ENCODE data around the gene CPT2.
A peak's percentile ranks its signal among the peaks of the same experiment; 100 is the strongest.

The CPT2 gene

DNA sequence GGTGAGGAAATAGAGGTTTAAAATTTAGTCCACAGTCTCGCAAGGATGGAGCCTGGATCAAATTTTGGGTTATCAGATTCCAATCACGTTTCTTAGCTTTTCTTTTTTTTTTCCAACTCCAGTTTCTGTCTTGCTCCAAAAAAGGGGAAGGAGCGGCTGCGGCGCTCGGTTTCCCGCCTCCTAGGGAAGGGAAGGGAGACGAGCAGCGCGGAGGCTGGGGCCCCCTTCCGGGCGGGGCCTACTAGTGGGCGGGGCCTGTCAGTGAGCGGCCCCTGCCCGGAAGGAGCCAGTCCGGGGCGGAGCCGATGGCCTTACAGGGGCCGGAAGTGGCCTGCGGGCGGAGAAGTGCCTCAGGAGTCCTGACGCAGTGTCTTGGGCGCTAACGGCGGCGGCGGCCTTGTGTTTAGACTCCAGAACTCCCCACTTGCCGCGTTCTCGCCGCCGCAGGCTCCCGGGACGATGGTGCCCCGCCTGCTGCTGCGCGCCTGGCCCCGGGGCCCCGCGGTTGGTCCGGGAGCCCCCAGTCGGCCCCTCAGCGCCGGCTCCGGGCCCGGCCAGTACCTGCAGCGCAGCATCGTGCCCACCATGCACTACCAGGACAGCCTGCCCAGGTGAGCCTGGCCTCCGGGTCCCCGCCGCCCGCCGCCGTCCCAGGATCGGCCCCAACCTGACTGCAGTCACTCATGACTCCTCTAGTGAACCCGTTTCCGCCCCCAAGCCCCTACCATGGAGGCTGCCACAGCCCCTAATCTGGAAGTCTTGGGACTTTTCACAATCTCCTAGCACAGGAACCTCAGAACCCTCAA is at the start of gene CPT2:
CPT2 (plus strand) TSS at position 340 of the 806 bp plus-strand sequence; CDS start at position 460, 120 bp downstream.
- peak; percentile 88 for DNase-seq (ENCODE audit: low read depth)

DNA sequence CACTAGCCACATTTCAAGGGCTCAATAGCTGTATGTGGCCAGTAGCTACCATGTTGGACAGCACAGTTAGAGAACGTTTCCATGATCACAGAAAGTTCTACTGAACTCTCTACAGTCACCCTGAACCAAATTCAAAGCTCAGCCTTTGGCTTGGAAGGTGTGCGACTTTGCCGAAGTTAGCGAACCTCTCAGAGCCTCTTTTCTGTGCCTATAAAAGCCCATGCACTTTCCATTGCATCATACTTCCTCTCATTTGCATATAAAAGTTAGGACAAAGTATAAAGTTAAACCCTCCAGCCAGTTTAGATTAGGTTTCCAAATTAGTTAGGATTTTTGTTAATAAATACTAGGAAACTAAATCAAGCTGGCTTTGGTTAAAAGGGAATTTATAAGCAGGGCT is 49.5 kb upstream of the CPT2 start:
- no peak for DNase-seq (ENCODE audit: low read depth)

DNA sequence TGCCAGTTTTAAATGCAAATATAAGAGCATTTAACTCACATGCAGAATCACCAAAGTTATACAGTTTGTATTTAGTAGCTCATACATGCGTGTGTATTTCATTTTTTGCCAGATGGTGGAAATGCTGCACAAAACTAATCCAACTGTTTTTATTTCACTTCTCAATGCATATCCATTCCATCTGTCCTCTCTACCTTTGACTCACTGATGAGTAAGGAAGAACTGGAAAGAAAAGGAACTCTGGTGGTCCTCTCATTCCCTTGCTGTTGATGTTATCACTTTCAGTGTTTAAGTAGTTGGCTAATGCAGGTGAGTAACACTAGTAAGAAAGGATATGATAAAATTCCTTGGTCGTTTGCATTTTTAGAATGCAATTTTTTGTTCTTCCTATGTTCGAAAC is 48.5 kb upstream of the CPT2 start:
- no peak for DNase-seq (ENCODE audit: low read depth)

DNA sequence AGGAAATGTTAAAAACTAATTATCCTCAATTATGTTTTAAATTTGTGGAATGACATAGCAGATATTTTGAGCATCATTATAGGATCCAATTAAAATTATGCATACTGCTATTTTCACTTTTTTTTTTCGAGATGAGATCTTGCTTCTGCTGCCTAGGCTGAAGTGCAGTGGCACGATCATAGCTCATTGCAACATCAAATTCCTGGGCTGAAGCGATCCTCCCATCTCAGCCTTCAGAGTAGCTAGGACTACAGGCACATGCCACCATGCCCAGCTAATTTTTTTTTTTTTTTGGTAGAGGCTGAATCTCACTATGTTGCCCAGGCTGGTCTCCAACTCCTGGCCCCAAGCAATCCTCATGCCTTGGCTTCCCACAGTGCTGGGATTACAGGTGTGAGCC is 42.9 kb upstream of the CPT2 start:
- no peak for DNase-seq (ENCODE audit: low read depth)

DNA sequence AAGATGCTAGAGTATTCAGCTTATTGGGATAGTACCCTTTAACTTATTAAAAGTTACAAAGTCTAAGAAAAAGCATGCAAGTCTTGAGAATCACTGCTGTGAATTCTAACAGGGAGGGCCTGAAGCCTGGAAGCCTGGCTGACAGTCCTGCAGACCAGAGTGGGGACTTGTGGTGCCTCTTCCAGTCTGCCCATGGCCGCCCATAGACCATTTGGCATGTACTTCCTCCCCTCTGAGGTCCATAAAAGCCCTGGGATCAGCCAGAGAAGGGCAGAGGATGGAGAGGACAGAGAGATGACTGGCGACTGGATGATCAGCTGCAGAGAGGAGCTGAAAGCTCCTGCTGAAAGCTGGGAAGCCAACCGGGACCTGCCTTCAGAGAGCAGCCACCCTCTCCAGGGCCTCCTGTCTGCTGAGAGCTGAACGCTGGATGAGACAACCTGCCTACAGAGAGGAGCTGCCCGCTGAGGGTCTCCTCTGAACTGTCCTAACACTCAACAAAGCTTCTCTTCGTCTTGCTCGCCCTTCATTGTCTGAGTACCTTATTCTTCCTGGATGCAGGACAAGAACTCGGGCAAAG is 41.7 kb upstream of the CPT2 start:
- DNase-seq (ENCODE audit: low read depth), result no peak

DNA sequence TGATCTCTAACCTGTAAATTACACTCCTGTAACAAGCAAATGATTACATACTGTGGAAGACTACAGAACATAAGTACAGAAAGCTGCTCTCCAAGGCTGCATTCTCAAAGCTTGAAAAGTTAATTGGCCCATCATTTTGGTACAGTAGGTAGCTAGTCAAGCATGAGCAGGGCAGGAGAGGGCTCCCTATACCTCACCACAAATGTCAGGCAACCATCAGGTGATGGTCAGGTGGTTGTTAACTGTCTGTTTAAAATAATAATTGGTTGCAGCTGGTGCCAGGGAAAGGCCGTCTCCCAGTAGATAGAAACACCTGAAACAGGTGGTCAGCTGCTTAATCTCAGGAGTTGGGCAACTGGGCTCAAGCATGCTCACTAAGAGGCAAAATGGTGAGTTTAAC is 41.1 kb upstream of the CPT2 start:
- DNase-seq (ENCODE audit: low read depth), result no peak

DNA sequence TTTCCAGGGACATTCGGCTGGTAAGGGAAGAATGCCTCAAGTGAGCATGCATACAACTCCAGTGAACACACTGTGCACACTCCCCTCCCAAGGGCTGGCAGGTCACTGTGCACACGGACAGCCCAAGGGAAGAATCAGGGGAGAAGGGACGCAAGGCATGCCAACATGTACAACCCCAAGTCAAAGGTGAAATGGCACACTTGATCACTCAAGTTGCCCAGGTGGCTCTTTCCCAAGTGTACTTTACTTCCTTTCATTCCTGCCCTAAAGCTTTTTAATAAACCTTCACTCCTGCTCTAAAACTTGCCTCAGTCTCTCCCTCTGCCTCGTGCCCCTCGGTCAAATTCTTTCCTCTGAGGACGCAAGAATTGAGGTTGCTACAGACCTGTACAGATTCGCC is 40.7 kb upstream of the CPT2 start:
- no peak for DNase-seq (ENCODE audit: low read depth)

DNA sequence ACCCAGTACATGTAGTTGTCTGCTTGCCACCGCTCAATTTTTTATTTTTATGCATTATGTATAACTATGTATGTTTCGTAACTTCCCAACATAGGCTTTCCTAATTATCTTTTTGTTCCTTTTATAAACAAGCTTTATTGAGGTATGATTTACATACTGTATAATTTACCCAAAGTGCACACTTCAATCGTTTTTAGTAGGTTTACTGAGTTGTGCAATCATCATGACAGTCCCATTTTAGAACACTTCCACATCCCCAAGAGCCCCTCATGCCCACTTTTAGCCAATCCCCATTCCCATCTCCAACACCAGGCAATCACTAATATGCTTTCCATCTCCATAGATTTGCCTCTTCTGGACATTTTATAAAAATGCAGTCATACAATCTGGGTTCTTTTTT is 39.8 kb upstream of the CPT2 start:
- DNase-seq (ENCODE audit: low read depth), result no peak

DNA sequence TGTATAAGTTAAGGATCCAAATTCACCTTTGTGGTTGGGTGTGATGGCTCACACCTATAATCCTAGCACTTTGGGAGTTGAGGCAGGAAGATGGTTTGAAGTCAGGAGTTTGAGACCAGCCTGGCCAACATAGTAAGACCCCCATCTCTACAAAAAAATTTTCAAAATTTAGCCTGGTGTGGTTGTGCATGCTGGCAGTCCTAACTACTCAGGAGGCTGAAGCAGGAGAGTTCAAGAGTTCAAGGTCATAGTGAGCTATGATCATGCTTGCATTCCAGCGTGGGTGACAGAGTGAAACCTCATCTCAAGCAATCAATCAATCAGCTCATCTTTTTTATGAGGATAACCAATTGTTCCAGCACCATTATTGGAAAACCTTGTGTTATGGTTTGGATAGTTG is 37.7 kb upstream of the CPT2 start:
- DNase-seq (ENCODE audit: low read depth), result no peak

DNA sequence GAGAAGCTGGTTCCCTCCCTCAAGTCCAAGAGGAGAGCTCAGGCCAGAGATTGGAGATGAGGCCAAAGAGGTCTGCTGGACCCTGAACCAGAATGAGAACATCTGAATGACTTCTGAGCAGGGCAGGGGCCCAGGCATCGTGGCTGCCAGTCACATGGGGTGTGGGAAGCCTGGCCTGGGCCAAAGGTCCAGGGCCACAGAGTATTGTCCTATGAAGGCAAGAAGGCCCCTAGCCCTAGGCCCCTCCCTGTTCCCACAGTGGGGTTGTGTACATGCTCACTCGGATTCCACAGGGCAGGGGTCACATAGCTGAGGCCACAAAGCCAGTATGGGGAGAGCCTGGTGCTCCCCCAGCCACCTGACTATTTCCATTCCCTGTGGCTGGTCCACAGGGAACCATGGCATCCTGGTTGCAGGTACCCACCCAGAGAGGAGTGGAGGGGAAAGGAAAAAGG is 35.7 kb upstream of the CPT2 start:
- DNase-seq (ENCODE audit: low read depth), result no peak

DNA sequence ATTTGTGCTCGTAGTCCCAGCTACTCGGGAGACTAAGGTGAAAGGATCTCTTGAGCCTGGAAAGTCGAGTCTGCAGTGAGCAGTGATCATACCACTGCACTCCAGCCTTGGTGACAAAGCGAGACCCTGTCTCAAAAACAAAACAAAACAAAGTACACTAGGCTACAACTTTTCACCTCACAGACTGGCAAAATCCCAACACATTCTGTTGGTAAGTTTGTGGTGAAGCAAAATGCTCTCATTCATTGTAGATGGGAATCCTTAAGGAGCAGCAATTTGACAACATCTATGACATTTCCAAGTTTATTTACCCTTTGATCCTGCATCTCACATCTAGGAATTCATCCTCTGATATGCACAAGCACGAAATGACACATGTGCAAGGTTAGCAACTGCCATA is 34.0 kb upstream of the CPT2 start:
- no peak for DNase-seq (ENCODE audit: low read depth)

DNA sequence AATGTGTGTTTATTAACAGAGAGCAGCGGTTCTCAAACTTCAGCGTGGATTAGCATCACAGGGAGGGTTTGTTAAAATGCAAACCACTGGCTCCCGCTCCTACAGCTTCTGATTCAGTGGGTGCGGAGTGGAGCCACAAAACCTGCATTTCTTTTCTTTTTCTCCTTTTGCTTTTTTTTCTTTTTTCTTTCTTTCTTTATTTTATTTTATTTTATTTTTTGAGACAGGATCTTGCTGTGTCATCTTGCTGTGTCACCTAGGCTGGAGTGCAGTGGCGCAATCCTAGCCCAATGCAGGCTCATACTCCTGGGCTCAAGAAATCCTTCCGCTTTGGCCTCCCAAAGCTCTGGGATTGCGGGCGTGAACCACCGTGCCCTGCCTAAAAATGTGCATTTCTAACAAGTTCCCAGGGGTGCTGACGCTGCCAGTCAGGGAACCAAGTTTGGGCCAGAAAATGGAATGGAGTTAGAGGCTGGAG is 33.3 kb upstream of the CPT2 start:
- DNase-seq (ENCODE audit: low read depth), result no peak

DNA sequence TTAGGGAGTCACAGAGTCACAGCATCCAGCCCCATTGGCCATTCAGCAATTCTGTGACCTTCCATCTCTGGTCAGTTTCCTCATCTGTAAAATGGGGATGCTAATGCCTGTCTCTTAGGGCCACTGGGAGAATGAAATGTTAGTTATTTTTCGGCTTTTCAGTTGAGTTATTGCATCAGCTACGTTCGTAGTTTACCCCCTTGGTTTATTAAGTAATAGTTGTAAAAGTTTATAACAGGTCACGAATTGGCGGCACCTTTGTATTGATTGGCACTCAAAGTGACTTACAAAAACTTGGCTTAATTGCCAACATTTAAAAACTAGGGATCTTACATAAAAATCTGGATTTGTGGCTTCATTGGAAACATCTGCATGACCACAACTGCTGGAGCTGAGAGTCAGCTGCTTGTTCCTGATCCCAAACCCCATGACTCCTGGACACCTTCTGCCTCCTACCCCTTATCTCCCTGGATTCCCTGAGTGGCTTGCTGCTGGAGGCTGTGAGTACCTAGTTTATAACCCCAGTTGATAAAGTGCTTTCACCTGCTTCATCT is 31.1 kb upstream of the CPT2 start:
- DNase-seq (ENCODE audit: low read depth), result no peak

DNA sequence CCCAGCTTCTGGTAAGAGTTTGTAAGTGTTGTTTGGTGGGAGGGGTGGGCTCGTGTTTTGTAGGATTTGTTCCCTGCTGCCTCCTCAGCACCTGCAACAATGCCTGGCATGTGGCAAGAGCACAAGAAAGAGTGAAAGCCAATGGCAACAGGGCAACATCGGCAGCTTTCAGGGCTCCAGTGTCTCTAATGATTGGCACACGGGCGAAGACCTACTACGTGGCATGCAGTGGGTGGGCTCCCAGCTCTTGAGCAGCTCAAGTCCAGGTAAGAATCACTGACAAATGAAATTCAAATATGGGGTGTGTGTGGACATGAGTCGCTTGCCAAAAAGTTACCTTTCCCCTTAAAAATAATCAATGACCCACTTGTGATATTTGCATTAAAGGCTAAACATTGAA is 30.3 kb upstream of the CPT2 start:
- no peak for DNase-seq (ENCODE audit: low read depth)

DNA sequence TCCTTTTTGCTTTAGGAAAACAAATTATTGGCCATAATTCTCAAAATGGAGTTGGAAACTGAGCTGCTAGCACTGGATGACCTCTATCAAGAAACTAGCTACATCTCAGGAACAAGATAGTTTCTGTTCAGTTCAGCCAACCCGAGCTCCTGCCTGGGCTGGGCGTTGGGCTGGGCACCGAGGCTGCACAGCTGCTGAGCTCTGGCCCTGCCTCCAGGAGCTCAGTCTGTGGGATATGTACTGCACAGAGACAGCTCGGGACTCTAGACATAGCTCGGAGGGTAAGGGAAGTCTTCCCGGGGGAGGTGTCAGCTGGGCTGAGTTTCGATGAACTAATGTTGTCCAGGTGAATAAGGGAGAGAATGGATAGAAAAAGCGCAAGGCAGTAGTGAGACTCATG is 29.7 kb upstream of the CPT2 start:
- DNase-seq (ENCODE audit: low read depth), result no peak

DNA sequence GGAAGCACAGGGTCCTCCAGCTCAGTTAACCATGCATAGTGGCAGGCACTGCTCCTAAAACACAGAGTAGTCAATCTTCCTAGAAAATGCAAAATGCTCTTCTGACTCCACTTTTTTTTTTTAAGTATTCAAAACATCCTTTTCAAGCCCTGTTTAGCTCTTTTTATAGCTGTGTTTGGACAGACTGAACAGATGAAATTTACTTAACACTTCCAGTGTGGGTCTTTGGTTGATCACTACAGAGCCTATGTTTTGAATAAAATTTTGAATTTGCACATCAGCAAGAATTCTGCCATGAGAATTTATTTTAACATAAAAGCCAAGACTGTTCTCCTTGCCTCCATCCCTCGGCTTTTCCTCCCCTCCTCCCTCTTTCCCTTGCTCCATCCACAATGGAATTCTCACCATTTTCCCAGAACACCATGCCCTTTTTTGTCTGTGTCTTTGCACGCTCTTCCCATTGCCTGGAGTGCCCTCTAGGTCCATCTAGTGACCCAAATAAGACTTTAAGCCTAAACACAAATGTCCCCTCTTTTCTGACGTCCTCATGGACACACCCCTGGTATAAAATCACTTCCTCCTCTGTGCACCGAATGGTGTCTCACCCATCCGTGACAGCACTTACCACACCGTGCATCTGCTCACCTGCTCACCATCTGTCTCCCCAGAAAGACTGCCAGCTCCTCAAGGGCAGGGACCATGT is 24.0 kb upstream of the CPT2 start:
- DNase-seq (ENCODE audit: low read depth), result no peak

DNA sequence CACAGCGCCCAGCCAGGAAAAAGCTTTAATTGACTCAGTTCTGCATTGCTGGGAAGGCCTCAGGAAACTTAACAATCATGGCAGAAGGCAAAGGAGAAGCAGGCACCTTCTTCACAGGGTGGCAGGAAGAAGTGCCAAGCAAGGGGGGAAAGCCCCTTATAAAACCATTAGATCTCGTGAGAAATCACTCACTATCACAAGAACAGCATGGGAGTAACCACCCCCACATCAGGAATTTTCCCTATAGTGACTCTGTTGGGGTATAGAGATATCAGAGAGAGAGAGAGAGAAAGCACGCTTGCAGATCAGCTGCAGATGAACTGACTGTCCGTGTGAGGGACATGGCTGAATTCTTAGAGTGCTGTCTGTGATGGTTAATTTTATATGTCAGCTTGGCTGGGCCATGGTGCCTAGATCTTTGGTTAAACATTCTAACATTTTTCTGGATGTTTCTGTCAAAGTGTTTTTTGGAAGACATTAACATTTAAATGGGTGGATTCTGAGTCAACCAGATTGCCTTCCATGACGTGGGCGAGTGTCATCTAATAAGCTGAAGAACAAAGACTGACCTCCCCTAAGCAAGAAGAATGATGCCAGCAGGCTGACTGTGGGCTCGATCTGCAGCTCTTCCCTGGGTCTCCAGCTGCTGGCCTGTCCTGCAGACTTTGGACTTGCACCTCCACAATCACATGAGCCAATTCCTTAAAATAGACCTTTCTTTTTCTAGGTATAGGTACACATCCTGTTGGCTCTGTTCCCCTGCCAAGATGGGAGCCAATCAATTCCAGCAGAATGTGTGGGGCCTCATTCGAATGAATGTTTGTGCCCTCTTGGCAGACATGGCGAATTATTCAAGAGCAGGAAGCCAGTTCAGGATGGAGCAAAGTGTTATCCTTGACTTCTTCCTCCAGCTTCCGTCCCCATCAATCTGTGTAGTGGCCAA is 21.4 kb upstream of the CPT2 start:
- DNase-seq (ENCODE audit: low read depth), result no peak

DNA sequence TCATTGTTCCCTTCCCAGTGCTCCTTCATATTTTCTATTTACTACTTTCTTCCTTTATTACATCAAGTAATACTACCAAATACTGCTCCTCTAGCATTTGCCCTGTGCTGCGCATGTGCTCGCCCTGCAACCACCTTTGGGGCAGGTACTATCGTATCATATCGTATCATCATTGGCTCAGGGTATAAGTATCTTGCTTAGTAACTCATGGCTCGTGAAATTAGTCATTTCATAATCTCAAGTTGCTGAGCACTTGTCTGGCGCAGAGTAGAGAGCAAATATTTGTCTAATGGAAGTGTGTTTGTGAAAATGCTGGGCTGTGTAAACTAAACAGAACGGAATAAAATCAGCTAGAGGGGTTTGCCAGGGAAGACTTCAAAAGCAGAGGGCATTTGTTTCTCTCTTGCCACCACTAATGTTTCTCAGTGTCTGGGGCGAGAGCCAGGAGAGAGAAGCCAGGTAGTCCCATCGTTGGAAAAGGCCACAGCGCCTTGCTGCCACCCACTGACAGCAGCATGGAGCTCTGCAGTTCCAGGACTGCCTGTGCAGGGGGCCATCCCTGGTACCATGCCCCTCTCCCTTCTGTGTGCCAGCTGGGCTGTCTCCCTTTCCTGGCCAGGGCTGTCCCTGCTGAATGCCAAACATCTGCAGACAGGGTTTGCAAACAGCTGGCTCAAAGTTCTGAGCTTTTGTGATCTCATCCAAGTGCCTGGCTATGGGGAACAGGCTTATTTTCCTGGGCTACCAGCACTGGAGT is 20.0 kb upstream of the CPT2 start:
- DNase-seq (ENCODE audit: low read depth), result no peak

DNA sequence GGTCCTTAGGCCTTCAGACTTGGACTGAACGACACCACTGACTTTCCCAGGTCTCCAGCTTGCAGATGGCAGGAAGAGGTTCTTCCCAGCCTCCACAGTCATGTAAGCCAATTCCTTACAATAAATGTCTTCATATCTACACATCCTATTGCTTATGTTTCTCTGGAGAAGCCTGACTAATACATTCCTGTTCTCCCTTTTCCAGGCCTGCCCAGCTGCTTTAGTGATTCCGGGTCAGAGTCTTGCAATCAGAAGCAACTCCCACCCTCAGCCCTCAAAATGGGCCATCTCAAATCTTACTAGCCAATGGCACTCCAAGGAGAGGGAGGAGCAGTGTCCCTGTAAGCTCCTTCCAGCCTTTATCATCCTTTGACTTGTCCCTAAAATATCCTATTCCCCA is 16.4 kb upstream of the CPT2 start:
- no peak for DNase-seq (ENCODE audit: low read depth)

DNA sequence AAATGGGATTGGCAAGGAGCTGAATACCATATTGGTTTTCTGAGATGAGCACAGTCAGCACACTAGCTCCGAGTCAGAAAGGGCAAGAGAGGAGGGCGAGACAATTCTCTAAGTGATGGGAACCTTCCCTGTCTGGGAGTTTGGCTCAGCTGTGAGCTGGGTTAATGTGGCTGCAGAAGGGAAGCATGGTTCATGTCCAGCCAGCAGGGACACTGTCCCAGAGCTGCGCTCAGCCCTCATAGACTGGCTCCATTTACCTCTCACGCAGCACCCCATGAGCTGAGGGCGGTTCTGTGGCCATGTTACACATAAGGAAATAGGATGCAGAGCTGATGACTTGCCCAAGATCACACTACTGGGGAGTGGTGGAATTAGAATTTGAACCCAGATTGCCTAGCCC is 15.7 kb upstream of the CPT2 start:
- DNase-seq (ENCODE audit: low read depth), result no peak

DNA sequence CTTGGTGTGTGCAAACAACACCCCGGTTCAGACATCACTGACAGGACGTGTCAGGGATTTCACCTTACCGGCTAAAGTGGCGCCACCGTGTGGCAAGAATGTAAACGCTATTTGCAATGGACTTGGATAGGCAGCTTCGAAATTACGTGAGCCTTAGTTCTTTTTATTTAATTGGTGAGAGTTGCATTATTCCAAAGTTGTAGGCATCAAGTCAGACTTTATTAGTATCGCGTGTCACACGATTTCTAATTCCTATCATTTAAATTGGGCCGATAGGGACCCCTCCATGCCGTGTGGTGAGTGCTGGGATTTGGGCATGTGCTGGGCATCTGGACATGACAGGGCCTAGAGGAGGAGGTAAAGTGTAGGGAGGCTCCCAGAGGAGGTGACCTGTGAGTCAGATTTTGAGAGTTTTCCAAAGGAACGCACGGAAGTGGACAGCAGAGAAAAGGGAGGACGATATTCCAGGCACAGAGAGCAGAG is 14.5 kb upstream of the CPT2 start:
- peak; percentile 60 for DNase-seq (ENCODE audit: low read depth)
